Stimulated activated CD4-positive, alpha-beta T cell treated with anti-CD3 and anti-CD28 coated beads, TNF-alpha, amount 100 ng/mL, for 24 hours (primary cell): ENCODE results near the gene PNPLA7.
"Not testable (repeated sequence)": the region's sequence is repeated elsewhere in the genome, so short reads cannot be mapped to it uniquely, and the experiment has no call there.

Experiments
- DNase-seq, 3 experiments: peaks; one replicate each; pipeline ENCODE4 v3.0.0-alpha.2; 2020; ENCODE audit warnings: low read depth in 3 of 3

Gene PNPLA7

DNA sequence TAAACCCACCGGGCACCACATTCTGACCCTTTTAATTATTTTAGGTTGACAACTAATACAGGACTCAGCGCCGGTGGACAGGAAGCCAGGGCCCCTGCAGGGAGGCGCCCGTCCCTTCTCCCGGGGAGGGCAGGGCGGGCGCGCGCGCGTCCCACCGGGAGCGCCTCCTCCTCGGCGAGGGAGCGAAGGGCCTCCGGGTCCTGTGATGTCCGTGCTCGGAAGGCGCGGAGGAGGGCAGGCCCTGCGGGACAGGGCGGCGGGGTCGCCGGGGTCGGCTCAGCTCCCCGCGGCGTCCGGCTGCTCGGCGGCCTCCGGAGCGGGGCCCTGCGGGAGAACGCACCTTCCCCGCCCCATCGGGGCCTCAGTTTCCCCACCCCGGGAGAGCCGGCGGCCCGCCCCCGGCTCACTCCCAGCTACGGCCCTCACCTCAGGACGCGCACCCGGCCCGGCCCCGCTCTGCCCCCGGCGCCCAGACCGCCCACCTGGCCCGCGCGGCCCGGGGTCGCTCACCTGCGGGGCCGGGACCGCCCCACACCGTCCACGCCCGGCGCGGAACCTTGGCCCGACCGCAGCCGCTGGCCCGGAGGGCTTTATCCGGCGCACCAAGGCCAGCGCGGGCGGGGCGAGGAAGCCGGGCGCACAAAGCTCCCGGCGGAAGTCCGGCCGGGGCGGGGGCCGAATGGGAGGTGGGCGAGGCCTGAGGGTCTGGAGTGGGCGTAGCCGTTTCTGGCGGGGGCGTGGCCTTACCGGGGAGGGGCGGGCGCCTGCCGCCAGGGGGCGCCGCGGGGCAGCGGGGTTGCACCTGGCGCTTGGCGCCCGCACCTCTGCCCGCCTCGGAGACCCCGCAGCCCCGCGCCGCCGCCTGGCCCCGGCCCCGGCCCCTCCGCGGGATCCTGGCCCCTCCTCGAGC, 127.3 kb downstream of the PNPLA7 start, which contains the start of the genes EXD3 and NOXA1:
Gene EXD3, minus strand, starts transcription at position 559 of the 910 bp plus-strand sequence. CDS start 27,805 bp downstream, outside the sequence.
Gene NOXA1, plus strand, starts transcription at position 790 of the 910 bp plus-strand sequence. CDS start 137 bp downstream, outside the sequence.
- peak; percentile 89 to 94 (median 92) for DNase-seq

DNA sequence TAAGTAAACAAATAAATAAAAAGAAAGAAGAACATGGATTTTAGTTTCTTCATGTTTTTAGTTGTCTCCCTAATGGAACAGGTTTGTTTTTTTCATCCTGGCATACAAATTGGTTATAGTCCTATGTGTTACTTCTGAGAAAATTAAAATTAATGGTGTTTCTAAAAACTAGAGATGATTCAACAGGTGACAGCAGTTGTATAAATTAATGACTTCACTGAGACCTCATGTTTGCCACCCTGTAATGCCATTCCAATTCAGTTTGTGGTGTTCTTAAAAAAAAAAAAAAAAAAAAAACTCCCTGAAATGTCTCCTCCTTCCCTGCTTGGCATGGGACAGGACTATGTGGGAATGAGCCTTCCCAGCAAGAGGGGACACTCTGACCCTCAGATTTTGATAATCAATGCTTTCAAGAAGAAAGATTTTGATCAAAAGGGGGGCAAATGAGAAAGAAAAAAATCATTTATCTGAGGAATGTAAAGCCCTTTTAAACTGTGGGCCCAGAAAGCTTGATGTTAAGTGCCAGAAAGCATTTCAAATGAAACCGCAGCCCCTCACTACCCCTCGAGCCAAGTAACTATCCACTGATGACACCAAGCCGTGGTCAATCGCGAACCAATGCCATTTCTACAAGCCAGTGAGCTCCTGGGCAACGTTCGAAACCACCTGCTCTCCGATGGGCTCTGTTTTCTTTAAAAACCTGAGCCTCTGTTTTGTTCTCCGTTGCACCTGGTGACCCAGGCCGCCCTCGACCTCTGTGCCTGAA, 128.2 kb downstream of the PNPLA7 start:
- DNase-seq, result no peak

DNA sequence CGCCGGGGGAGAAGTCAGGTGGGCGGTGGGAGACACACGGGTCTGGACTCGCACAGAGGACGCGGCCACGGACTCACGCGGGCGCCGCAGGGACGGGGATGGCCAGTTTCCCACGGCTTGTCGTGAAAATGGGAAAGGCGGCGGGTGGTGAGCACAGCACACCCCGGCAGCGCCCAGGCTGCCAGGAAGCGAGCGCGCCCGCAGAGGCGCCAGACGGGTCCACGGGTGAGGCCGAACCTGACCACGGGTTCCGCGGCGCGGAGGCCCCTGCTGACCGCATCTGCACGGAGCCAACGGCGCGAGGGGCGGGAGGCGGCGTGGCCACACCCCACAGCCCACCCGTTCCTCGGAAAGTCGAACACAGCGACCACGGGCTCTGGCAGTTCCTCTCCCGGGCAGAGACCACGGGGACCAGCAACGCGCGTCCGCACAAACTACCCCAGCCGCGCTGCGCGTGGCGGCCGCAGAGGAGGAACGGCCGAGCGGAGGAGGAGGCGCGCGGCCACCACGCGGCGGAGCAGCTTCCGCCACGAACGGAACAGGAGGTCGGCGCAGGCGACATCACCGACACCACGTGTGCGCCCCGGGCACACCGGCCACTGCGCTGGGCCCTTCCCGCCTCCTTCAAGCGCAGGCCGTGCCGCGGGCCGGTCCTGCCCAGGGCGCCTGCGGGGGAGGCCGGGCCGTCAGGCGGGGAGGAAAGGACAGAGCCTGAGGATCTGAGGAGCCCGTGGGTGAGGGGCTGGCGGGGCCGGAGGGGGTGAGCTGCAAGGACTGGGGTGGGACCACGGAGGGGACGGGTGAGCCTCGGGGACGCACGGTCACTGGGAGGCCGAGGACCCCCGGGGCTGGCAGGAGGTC, 132.8 kb downstream of the PNPLA7 start:
- no peak for DNase-seq

DNA sequence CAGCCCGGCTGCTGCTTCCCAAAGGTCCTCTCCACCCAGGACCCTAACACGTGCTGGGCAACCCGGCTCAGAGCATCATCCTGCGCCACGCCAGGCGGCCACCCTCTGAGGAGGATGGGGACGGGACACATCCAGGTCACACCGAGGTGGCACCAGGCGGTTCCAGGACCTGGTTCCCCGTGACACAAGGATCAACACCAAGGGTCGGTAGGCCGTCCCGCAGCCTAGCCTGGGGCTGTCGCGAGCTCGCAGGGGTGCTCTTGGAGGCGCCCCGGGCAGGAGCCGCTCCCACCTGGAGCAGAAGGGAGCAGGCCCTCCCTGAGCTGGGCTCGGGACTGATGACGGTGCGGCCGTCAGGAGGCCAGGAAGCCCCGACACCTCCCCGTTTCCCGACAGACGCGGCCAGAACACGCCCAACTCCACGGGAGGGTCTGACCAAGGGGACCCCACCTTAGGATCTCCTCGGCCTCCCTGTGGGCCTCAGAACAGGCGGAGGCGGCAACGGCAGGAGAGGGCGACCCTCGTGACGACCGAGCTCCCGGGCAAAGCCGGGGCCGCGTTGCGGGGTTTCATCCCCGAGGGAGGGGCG, 133.5 kb downstream of the PNPLA7 start:
- no peak for DNase-seq

DNA sequence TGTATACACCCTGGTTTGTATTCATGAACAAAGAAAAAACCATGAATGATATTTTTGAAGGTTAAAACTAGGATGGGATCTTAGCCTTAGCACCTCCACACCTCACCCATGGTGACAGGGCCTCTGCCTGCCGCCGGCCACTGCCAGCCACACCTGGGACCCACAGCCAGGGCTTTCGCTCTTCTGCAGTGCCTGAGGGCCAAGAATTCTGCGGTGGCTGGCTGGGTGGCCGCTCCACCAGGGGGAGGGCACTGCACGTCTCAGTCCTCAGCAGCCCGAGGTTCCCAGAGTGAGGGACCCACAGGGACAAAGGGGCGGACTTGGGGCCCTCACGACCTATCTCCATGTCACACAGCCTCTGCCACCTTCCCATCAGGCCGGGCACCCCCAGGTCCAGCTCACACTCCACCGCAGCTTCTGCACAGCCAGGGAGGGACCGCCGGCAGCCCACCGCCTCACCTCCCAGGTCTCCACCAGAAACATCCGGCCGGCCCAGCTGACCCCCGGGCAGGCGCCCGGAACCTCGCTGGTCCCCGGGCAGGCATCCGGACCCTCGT, 134.1 kb downstream of the PNPLA7 start:
- DNase-seq, result no peak

DNA sequence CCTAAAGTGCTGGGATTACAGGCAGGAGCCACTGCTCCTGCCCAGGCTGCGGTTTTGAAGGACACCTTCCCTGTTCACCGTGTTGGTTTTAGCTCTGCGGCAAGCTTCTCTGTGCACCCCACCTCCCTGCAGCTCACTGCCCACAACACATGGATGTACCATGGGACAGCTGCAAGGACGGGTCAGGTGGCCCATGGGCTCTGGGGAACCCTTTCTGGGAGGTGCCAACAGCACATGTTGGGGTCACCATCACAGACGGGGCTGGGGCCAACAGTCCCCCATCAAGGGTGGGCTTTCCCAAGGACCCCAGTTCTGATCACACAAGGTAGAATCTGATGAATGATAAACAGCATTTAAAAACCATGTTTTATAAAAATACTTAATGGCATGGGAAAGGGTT, 134.8 kb downstream of the PNPLA7 start:
- DNase-seq, result no peak

DNA sequence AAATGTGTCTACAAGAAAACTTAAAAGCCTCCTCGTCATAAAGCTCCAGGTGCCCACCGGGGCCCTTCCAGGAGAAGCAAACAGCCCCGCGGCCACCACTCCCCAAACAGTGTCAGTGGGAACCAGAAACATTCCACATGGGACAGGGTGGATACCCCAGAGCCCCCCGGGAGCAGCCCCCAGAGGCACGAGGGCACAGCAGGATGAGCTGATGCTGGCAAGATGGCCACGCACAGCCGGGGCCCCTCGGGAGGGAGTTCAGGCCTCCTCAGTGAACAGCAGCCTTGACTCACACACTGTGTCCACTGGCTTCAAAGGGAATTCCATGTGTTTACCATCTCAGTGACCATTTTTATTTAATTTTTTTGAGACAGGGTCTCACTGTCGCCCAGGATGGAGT, 137.8 kb downstream of the PNPLA7 start:
- DNase-seq, result no peak

DNA sequence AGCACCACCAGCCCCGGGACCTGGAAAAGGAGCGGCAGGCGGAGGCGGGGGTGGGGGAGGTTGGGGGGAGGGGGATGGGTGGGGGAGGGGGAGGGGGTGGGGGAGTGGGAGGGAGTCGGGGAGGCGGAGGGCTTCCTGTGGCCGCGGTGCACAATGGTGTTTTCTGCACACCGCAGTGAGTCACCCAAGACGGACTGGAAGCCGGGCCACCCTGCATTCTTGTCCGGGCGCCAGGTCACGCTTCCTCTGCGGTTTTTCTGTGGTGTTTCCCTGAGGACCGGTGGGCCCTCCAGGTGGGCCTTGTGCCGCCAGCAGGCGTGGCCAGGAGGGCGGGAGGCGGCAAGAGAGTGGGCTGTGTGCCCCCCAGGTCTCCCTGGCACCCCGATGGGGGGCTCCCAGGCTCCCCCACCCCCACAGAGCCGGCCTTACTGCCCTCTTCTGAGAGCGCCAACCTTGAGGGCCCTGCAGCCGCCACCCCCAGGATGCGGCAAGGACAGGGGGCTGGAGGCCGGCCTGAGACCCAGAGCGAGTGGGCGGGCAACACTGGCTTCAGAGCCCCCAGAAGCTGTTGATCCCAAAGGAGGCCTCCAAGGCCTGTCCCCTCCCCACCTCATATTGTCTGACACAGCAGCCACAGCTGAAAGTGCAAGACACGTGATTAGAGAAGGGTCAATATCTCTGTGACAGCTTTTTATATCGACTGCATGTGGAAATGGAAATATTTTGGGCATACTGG, 138.4 kb downstream of the PNPLA7 start:
- peak in 1 of 3 experiments; percentile 49 for DNase-seq

DNA sequence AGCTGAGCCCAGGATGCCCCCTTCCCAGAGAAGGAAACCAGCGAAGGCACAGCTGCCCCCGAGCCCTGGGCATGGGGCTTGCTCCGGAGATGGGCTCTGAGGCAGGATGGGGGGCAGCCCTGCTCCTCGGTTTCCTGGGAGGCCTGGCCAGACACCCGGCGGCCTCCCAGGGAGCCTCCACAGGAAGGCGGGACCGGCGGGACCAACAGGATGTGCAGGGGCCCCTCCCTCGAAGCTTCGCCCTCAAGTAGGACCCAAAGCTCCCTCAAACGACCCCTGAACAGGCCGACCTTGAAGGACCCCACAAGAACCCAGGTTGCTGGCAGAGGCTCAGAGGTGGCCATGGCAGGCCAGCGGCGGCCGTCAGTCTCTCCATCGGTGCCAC, 138.9 kb downstream of the PNPLA7 start:
- no peak for DNase-seq

DNA sequence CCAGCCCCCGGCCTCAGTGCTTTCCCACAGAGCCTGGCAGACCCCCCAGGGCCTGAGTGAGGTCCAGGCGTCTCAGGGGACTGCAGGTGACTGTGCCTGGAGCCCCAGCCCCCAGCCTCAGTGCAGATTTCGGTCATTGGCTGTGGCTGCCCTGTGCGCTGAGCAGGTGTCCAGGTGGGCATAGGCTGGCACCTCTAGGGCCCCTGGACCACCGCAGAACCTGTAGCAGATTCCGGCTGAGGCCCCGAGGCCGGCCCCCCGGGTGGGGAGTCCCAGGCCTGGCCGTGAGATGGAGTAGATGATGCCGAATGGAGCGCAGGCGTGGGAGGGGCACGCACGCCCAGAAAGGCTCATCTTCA, 139.3 kb downstream of the PNPLA7 start:
- no peak for DNase-seq

DNA sequence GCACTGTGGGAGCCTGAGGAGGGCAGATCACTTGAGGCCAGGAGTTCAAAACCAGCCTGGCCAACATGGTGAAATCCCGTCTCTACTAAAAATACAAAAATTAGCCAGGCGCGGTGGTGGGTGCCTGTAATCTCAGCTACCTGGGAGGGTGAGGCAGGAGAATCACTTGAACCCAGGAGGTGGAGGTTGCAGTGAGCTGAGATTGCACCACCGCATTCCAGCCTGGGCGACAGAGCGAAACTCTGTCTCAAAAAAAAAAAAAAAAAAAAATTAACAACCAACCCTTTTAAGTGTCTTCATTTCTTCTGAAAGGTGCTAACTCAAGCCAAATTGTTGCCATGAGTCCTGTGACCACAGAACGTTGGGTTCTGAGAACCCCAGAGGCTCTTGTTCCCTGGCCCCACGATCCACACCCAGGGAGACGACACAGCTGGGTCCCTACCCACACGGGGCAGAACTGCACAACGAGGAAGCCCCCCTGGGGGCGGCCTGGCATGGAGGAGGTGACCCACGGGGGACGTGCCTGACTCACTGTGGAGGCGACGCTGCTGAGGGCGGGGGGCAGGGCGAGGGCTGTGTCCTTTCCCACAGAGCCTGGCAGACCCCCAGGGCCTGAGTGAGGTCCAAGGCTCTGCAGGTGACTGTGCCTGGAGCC, 139.8 kb downstream of the PNPLA7 start:
- not testable (repeated sequence) for DNase-seq
